Measurements from ENCODE around the gene ENGASE. TPM values are rescaled to one million over a fixed set of nuclear protein-coding genes. Genes with fewer than 3 reads are reported as not detected.

Gene ENGASE
- total RNA-seq, 3 donors from 2014 or later: 27.4 to 35.0 (median 31.5) TPM

GRCh38 chr17:79043191-79043930 is 31.3 kb upstream of the ENGASE start:
- H3K4me3 ChIP-seq: no peak overlapping the region
- no peak overlapping the region for H3K27ac ChIP-seq
- no peaks in the 10 kb centered on the region for H3K36me3 ChIP-seq
- no peaks in the 10 kb centered on the region for H3K9me3 ChIP-seq
- TF ChIP-seq POLR2A (IDR thresholded peaks at IDR 0.05) (no peak), CTCF (IDR thresholded peaks at IDR 0.05) (no peak), POLR2AphosphoS5 (IDR thresholded peaks at IDR 0.05) (no peak)
- no peaks in the 10 kb centered on the region for H3K4me1 ChIP-seq
- no peak for DNase-seq (ENCODE audit: low spot score in 2 of 2)
- H3K27me3 ChIP-seq: no peaks in the 10 kb centered on the region
- intact Hi-C loops (cut with DNase I; ENCODE audit: low total_unique reads): no loop called here

GRCh38 chr17:79043931-79044320 is 30.7 kb upstream of the ENGASE start:
- Histone ChIP-seq H3K27me3 (no peaks in the 10 kb centered on the region), H3K9me3 (no peaks in the 10 kb centered on the region), H3K27ac (no peak overlapping the region), H3K36me3 (no peaks in the 10 kb centered on the region), H3K4me1 (no peaks in the 10 kb centered on the region), H3K4me3 (no peak overlapping the region)
- no peak for TF ChIP-seq POLR2AphosphoS5 (IDR thresholded peaks at IDR 0.05)
- TF ChIP-seq POLR2A (IDR thresholded peaks at IDR 0.05): no peak
- no peak for TF ChIP-seq CTCF (IDR thresholded peaks at IDR 0.05)
- no peak for DNase-seq (ENCODE audit: low spot score in 2 of 2)
- intact Hi-C loops (cut with DNase I; ENCODE audit: low total_unique reads): no loop called here

- TF ChIP-seq POLR2A (IDR thresholded peaks at IDR 0.05): no peak
- TF ChIP-seq POLR2AphosphoS5 (IDR thresholded peaks at IDR 0.05): no peak
- no peak for TF ChIP-seq CTCF (IDR thresholded peaks at IDR 0.05)
- Histone ChIP-seq H3K9me3 (no peaks in the 10 kb centered on the region), H3K36me3 (no peaks in the 10 kb centered on the region), H3K4me1 (no peaks in the 10 kb centered on the region), H3K27me3 (no peaks in the 10 kb centered on the region), H3K27ac (no peak overlapping the region), H3K4me3 (no peak overlapping the region)
- DNase-seq (ENCODE audit: low spot score in 2 of 2): no peak
- intact Hi-C loops (cut with DNase I; ENCODE audit: low total_unique reads): no loop called here
Observed at GRCh38 chr17:79044462-79044861, 30.2 kb upstream of the ENGASE start.

GRCh38 chr17:79045001-79045729 is 29.5 kb upstream of the ENGASE start:
- TF ChIP-seq CTCF (IDR thresholded peaks at IDR 0.05) (no peak), POLR2AphosphoS5 (IDR thresholded peaks at IDR 0.05) (no peak), POLR2A (IDR thresholded peaks at IDR 0.05) (no peak)
- intact Hi-C loops (cut with DNase I; ENCODE audit: low total_unique reads): no loop called here
- no peak for DNase-seq (ENCODE audit: low spot score in 2 of 2)
- Histone ChIP-seq H3K27ac (no peak overlapping the region), H3K9me3 (no peaks in the 10 kb centered on the region), H3K4me1 (no peaks in the 10 kb centered on the region), H3K27me3 (no peaks in the 10 kb centered on the region), H3K4me3 (no peak overlapping the region), H3K36me3 (no peaks in the 10 kb centered on the region)

GRCh38 chr17:79045842-79046196 is 28.8 kb upstream of the ENGASE start:
- H3K27ac ChIP-seq: peak overlapping the region in 1 of 2 donors; percentile 15
- no peaks in the 10 kb centered on the region for H3K27me3 ChIP-seq
- no peak overlapping the region for H3K4me3 ChIP-seq
- H3K36me3 ChIP-seq: no peaks in the 10 kb centered on the region
- no peak for TF ChIP-seq POLR2AphosphoS5 (IDR thresholded peaks at IDR 0.05)
- peak; percentile 47 to 91 (median 76) for TF ChIP-seq CTCF (IDR thresholded peaks at IDR 0.05)
- no peaks in the 10 kb centered on the region for H3K4me1 ChIP-seq
- intact Hi-C loops (cut with DNase I; ENCODE audit: low total_unique reads): no loop called here
- DNase-seq (ENCODE audit: low spot score in 2 of 2): peak in 1 of 2 donors; percentile 77
- no peaks in the 10 kb centered on the region for H3K9me3 ChIP-seq
